Tibial nerve (tissue), 4 donors: Measurements from ENCODE around the gene STUM. TPM values are rescaled to one million over a fixed set of nuclear protein-coding genes. Genes with fewer than 3 reads are reported as not detected.

Experiments
- DNase-seq, 2 donors: peaks; one replicate each; pipeline ENCODE4 v3.0.0-alpha.2; 2019; ENCODE audit warnings: low spot score in 2 of 2
- H3K27ac ChIP-seq, 4 donors: fragments of 200-600 bp; sonication (generic) in 3 of 4; one replicate each; pipeline ENCODE4 v1.5.1; 2017 to 2019; ENCODE audit warnings: mild to moderate bottlenecking in 1 of 4
- H3K27me3 ChIP-seq, 2 donors: fragments of 200-600 bp; sonication (generic) in 1 of 2; one replicate each; pipeline versions ENCODE4 v1.5.1 to v1.6.0; 2017 to 2019
- H3K36me3 ChIP-seq, 3 donors: fragments of 200-600 bp; sonication (generic); one replicate each; pipeline ENCODE4 v1.5.1; 2018 to 2019
- H3K4me1 ChIP-seq, 4 donors: fragments of 200-600 bp; sonication (generic) in 3 of 4; one replicate each; pipeline ENCODE4 v1.5.1; 2017 to 2019
- H3K4me3 ChIP-seq, 4 donors: fragments of 200-600 bp; sonication (generic) in 3 of 4; one replicate each; pipeline ENCODE4 v1.5.1; 2017 to 2019; ENCODE audit warnings: mild to moderate bottlenecking in 1 of 4, moderate library complexity in 1 of 4
- H3K9me3 ChIP-seq, 4 donors: fragments of 200-600 bp; sonication (generic) in 3 of 4; one replicate each; pipeline ENCODE4 v1.5.1; 2017 to 2019
- CTCF ChIP-seq, 5 experiments: fragments of 200-600 bp in 3 of 5; fragments of 450-650 bp in 2 of 5; sonication (generic) in 3 of 5; IDR thresholded peaks; one replicate each; pipeline ENCODE4 v1.5.1; 2016 to 2019; ENCODE audit warnings: antibody characterized with exemption in 5 of 5, mild to moderate bottlenecking in 3 of 5, moderate library complexity in 2 of 5
- EP300 ChIP-seq, 2 donors: sonication (generic); formaldehyde crosslinking; IDR thresholded peaks; one replicate each; pipeline ENCODE4 v1.6.1; 2017; ENCODE audit warnings: antibody characterized with exemption in 2 of 2, mild to moderate bottlenecking in 1 of 2
- POLR2A ChIP-seq, 2 donors: fragments of 450-650 bp; IDR thresholded peaks; one replicate each; pipeline ENCODE4 v1.6.1; 2017; ENCODE audit warnings: antibody characterized with exemption in 2 of 2, mild to moderate bottlenecking in 2 of 2, moderate library complexity in 2 of 2
- WGBS, 2 donors: methylation state at CpG; one replicate each; pipeline ENCODE4 v1.1.5; 2018; 5-methylcytosine and 5-hydroxymethylcytosine counted together
- total RNA-seq, 4 donors: library from RNA; depleted of rRNA; stranded (reverse); fragments of >200 nt; gene quantifications; one replicate each; pipeline ENCODE4 v1.1.0, GENCODE V29; 2016

The STUM gene
- total RNA-seq, 4 donors from 2014 or later, result 4.8 to 7.5 (median 6.9) TPM

GRCh38 chr1:226560243-226560642 lies 11.7 kb downstream of the STUM start:
- H3K27me3 ChIP-seq, result no peaks in the 10 kb centered on the region
- H3K4me1 ChIP-seq, result peaks cover 0 to 4% (median 0%) of the 10 kb centered on the region in 4 donors
- DNase-seq, result no peak
- H3K27ac ChIP-seq, result no peak overlapping the region
- TF ChIP-seq EP300 (IDR thresholded peaks at IDR 0.05), result no peak
- TF ChIP-seq CTCF (IDR thresholded peaks at IDR 0.05), result no peak
- TF ChIP-seq POLR2A (IDR thresholded peaks at IDR 0.05), result no peak
- WGBS, 2 donors, result 88% methylated on average over 7 of the region's 7 CpGs
- H3K9me3 ChIP-seq, result no peaks in the 10 kb centered on the region
- no peak overlapping the region for H3K4me3 ChIP-seq
- no peaks in the 10 kb centered on the region for H3K36me3 ChIP-seq

GRCh38 chr1:226562989-226563388 lies 14.4 kb downstream of the STUM start:
- Histone ChIP-seq H3K27ac (no peak overlapping the region), H3K4me1 (peaks cover 0 to 5% (median 2%) of the 10 kb centered on the region in 4 donors), H3K27me3 (no peaks in the 10 kb centered on the region), H3K4me3 (no peak overlapping the region), H3K36me3 (no peaks in the 10 kb centered on the region), H3K9me3 (no peaks in the 10 kb centered on the region)
- TF ChIP-seq POLR2A (IDR thresholded peaks at IDR 0.05), result no peak
- no peak for TF ChIP-seq CTCF (IDR thresholded peaks at IDR 0.05)
- TF ChIP-seq EP300 (IDR thresholded peaks at IDR 0.05), result no peak
- DNase-seq, result no peak
- 55 to 58% methylated on average over 2 of the region's 2 CpGs for WGBS, 2 donors

GRCh38 chr1:226563666-226564065 lies 15.1 kb downstream of the STUM start:
- Histone ChIP-seq H3K4me3 (no peak overlapping the region), H3K27me3 (no peaks in the 10 kb centered on the region), H3K4me1 (peaks cover 0 to 12% (median 4%) of the 10 kb centered on the region in 4 donors), H3K27ac (peak overlapping the region in 1 of 4 donors; percentile 16), H3K9me3 (no peaks in the 10 kb centered on the region), H3K36me3 (no peaks in the 10 kb centered on the region)
- TF ChIP-seq CTCF (IDR thresholded peaks at IDR 0.05) (no peak), POLR2A (IDR thresholded peaks at IDR 0.05) (no peak), EP300 (IDR thresholded peaks at IDR 0.05) (no peak)
- WGBS, 2 donors, result 78 to 83% methylated on average over 6 of the region's 6 CpGs
- DNase-seq, result no peak

- no peak for DNase-seq
- no peak overlapping the region for H3K27ac ChIP-seq
- peaks cover 0 to 14% (median 4%) of the 10 kb centered on the region in 4 donors for H3K4me1 ChIP-seq
- no peak overlapping the region for H3K4me3 ChIP-seq
- WGBS, 2 donors, result 82 to 83% methylated on average over 8 of the region's 8 CpGs
- no peaks in the 10 kb centered on the region for H3K27me3 ChIP-seq
- no peak for TF ChIP-seq CTCF (IDR thresholded peaks at IDR 0.05)
- no peak for TF ChIP-seq POLR2A (IDR thresholded peaks at IDR 0.05)
- TF ChIP-seq EP300 (IDR thresholded peaks at IDR 0.05), result no peak
- H3K36me3 ChIP-seq, result no peaks in the 10 kb centered on the region
- no peaks in the 10 kb centered on the region for H3K9me3 ChIP-seq
These were observed 16.9 kb downstream of the STUM start for GRCh38 chr1:226565476-226565875.

- Histone ChIP-seq H3K9me3 (no peaks in the 10 kb centered on the region), H3K36me3 (no peaks in the 10 kb centered on the region), H3K27me3 (no peaks in the 10 kb centered on the region), H3K4me1 (peaks cover 0 to 14% (median 4%) of the 10 kb centered on the region in 4 donors), H3K27ac (no peak overlapping the region), H3K4me3 (no peak overlapping the region)
- no peak for DNase-seq
- 93% methylated on average over 1 of the region's 1 CpG for WGBS, 2 donors
- TF ChIP-seq POLR2A (IDR thresholded peaks at IDR 0.05) (no peak), CTCF (IDR thresholded peaks at IDR 0.05) (no peak), EP300 (IDR thresholded peaks at IDR 0.05) (no peak)
These were observed 17.7 kb downstream of the STUM start for GRCh38 chr1:226566234-226566633.
